Thoracic aorta (tissue), 2 donors: ENCODE data around the gene BDH1. TPM values are rescaled to one million over a fixed set of nuclear protein-coding genes. Genes with fewer than 3 reads are reported as not detected.

Experiments
- ATAC-seq: fragments of 150-250 bp; one replicate; pipeline ENCODE4 v1.8.0; 2017; ENCODE audit warnings: low read depth; ENCODE audit not compliant: insufficient number of reproducible peaks, low FRiP score
- DNase-seq: peaks from one replicate; pipeline ENCODE4 v3.0.0-alpha.2; 2020; ENCODE audit warnings: low spot score
- H3K27ac ChIP-seq, 2 donors: fragments of 200-600 bp; sonication (generic); 1 replicate in 1 of 2; 2 replicates in 1 of 2; pipeline ENCODE4 v1.5.1; 2016; ENCODE audit warnings: mild to moderate bottlenecking in 2 of 2, moderate library complexity in 2 of 2
- H3K27me3 ChIP-seq: fragments of 200-600 bp; sonication (generic); replicated peaks from 2 replicates; pipeline ENCODE4 v1.6.0; 2016; ENCODE audit warnings: mild to moderate bottlenecking; ENCODE audit not compliant: insufficient read depth
- H3K36me3 ChIP-seq: fragments of 200-600 bp; sonication (generic); one replicate; pipeline ENCODE4 v1.5.1; 2016
- H3K4me1 ChIP-seq, 2 donors: fragments of 200-600 bp; sonication (generic); 1 replicate in 1 of 2; 2 replicates in 1 of 2; pipeline versions ENCODE4 v1.5.1 to v1.6.0; 2016; ENCODE audit warnings: low read depth in 2 of 2, mild to moderate bottlenecking in 1 of 2; ENCODE audit not compliant: control insufficient read depth in 1 of 2
- H3K4me3 ChIP-seq: fragments of 200-600 bp; sonication (generic); 2 replicates; pipeline ENCODE4 v1.5.1; 2016; ENCODE audit warnings: mild to moderate bottlenecking
- H3K9me3 ChIP-seq: fragments of 200-600 bp; sonication (generic); 2 replicates; pipeline ENCODE4 v1.5.1; 2016
- total RNA-seq, 2 donors: library from RNA; depleted of rRNA; stranded (reverse); fragments of >200 nt; gene quantifications; one replicate each; pipeline versions ENCODE4 v1.1.0 to v1.2.3, GENCODE V29; 2016
- TF ChIP-seq, protein P1 (sequence below): fragments of 200-600 bp; sonication (generic); IDR thresholded peaks from one replicate; pipeline ENCODE4 v1.5.1; 2019; ENCODE audit warnings: antibody characterized with exemption

The BDH1 gene
- total RNA-seq, 2 donors from 2014 or later = 5.3 to 15.4 TPM

DNA sequence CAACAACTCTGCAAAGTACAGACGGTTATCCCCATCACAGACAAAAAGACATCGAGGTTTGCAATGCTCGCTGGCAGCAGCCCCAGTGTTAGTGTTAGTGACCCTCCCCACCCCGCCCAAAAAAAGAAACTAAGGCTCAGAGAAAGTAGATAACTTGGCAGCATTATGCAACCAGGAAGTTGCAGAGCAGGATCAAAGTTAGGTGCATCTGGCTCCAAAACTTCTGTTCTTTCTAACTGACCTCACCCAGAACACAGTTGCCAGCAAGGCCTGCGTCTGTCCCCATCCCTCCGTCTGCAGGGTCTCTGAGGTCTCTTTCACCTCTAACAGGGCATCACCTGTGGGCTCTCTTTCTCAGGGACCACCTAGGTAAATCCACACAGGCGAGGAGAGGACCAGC, 51.5 kb downstream of the BDH1 start:
- Histone ChIP-seq H3K36me3 (no peaks in the 10 kb centered on the region), H3K4me1 (no peaks in the 10 kb centered on the region), H3K27ac (no peak overlapping the region), H3K27me3 (no peaks in the 10 kb centered on the region), H3K9me3 (no peaks in the 10 kb centered on the region), H3K4me3 (no peak overlapping the region)
- ATAC-seq (no peak), DNase-seq (no peak)
- TF ChIP-seq, protein P1, sequence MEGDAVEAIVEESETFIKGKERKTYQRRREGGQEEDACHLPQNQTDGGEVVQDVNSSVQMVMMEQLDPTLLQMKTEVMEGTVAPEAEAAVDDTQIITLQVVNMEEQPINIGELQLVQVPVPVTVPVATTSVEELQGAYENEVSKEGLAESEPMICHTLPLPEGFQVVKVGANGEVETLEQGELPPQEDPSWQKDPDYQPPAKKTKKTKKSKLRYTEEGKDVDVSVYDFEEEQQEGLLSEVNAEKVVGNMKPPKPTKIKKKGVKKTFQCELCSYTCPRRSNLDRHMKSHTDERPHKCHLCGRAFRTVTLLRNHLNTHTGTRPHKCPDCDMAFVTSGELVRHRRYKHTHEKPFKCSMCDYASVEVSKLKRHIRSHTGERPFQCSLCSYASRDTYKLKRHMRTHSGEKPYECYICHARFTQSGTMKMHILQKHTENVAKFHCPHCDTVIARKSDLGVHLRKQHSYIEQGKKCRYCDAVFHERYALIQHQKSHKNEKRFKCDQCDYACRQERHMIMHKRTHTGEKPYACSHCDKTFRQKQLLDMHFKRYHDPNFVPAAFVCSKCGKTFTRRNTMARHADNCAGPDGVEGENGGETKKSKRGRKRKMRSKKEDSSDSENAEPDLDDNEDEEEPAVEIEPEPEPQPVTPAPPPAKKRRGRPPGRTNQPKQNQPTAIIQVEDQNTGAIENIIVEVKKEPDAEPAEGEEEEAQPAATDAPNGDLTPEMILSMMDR = no peak

- no peaks in the 10 kb centered on the region for H3K4me1 ChIP-seq
- DNase-seq = no peak
- no peaks in the 10 kb centered on the region for H3K9me3 ChIP-seq
- TF ChIP-seq, protein P1 = no peak
- H3K27me3 ChIP-seq = no peaks in the 10 kb centered on the region
- H3K36me3 ChIP-seq = no peaks in the 10 kb centered on the region
- no peak overlapping the region for H3K4me3 ChIP-seq
- ATAC-seq = no peak
- H3K27ac ChIP-seq = no peak overlapping the region
Measured at GRCh38 chr3:197503652-197504051, 52.1 kb downstream of the BDH1 start.

DNA sequence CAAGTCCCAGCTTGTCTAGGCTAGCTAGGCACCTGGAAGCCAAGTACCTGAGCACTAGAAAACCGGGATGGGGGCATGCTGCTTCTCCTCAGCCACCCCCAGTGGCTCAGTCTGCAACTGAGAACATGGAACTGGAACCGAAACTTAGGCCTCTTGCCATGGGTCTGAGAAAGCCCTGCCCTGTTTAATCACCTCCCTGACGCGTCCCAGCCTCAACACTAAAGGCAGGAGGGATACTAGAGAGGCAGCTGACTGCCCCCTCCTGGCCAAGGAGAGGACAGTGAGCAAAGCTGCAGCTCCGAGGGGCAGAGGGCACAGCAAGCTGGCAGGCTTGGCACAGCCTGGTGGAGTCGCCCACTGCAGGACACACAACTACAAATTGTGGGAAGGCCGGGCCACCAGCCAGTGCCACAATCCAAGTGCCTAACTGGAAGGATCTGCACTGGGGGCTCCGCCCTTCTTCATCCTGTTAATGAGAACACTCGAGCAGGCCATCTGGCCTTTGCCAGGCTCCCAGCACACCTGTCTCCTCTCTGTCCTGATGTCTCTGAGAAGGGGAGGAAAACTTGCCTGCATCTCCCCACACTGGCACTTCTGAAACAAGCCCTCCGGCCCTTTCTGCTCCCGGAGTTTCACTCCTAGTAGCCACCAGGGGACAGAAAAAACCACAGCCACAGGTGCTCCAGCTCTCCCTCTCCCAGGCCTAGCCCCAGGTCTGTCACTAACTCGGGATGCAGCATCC, 53.7 kb downstream of the BDH1 start:
- TF ChIP-seq, protein P1 = peak; percentile 32
- H3K4me1 ChIP-seq = no peaks in the 10 kb centered on the region
- no peak overlapping the region for H3K4me3 ChIP-seq
- DNase-seq (no peak), ATAC-seq (no peak)
- no peak overlapping the region for H3K27ac ChIP-seq
- no peaks in the 10 kb centered on the region for H3K9me3 ChIP-seq
- H3K27me3 ChIP-seq = no peaks in the 10 kb centered on the region
- no peaks in the 10 kb centered on the region for H3K36me3 ChIP-seq

DNA sequence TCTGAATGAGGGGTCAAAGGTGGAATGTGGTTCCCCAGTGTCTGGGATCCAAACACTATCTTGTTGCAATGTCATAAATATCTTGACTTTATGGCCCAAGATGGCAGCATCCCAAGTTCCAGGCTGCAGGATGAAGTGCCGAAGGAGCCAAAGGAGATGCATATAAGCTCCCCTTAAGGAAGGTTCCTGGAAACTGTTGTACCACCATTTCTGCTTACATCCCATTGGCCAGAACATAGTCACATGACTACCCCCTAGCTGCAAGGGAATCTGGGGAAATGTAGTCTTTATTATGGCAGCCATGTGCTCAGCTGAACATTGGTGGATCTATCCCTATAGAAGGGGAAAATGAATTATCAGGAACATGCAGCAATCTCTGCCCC, 54.3 kb downstream of the BDH1 start:
- Histone ChIP-seq H3K4me1 (peaks cover under 1 to 4% of the 10 kb centered on the region in 2 donors), H3K4me3 (no peak overlapping the region), H3K27me3 (no peaks in the 10 kb centered on the region), H3K27ac (no peak overlapping the region), H3K9me3 (no peaks in the 10 kb centered on the region), H3K36me3 (no peaks in the 10 kb centered on the region)
- TF ChIP-seq, protein P1 = no peak
- ATAC-seq = no peak
- no peak for DNase-seq

- TF ChIP-seq, protein P1 = no peak
- Histone ChIP-seq H3K9me3 (no peaks in the 10 kb centered on the region), H3K27ac (no peak overlapping the region), H3K36me3 (no peaks in the 10 kb centered on the region), H3K4me1 (peaks cover 6 to 11% of the 10 kb centered on the region in 2 donors), H3K27me3 (no peaks in the 10 kb centered on the region), H3K4me3 (no peak overlapping the region)
- DNase-seq (no peak), ATAC-seq (no peak)
Measured at GRCh38 chr3:197500812-197501211, 55.0 kb downstream of the BDH1 start.
